OCI-LY1 (cell line): ENCODE measurements around the gene RALGAPB.

Experiments
- H2AFZ ChIP-seq: fragments of 200-600 bp; sonication (generic), shearing (Covaris generic); 2 replicates; pipeline ENCODE4 v1.6.0; 2014; ENCODE audit warnings: antibody characterized with exemption, mild to moderate bottlenecking, low read length
- H3F3A ChIP-seq: fragments of 200-600 bp; sonication (generic), shearing (Covaris generic); 2 replicates; pipeline ENCODE4 v1.6.0; 2014; ENCODE audit warnings: mild to moderate bottlenecking, antibody characterized with exemption, low read length, moderate library complexity; ENCODE audit not compliant: insufficient read depth
- H3K27ac ChIP-seq: fragments of 200-600 bp; sonication (generic); 2 replicates; pipeline ENCODE4 v1.5.1; 2014; ENCODE audit warnings: low read length, mixed run types, mild to moderate bottlenecking, low read depth; ENCODE audit not compliant: poor library complexity, severe bottlenecking
- H3K27me3 ChIP-seq: fragments of 200-600 bp; sonication (generic); 2 replicates; pipeline ENCODE4 v1.6.0; 2014; ENCODE audit warnings: antibody characterized with exemption, mild to moderate bottlenecking, low read length, moderate library complexity; ENCODE audit not compliant: insufficient read depth
- H3K36me3 ChIP-seq: fragments of 200-600 bp; sonication (generic); 2 replicates; pipeline ENCODE4 v1.6.1; 2014; ENCODE audit warnings: mild to moderate bottlenecking, antibody characterized with exemption, low read length, moderate library complexity, mixed read lengths; ENCODE audit not compliant: insufficient read depth
- H3K4me1 ChIP-seq: fragments of 200-600 bp; sonication (generic); 2 replicates; pipeline ENCODE4 v1.5.1; 2014; ENCODE audit warnings: mild to moderate bottlenecking, low read length, moderate library complexity; ENCODE audit not compliant: insufficient read depth, severe bottlenecking
- H3K4me2 ChIP-seq: fragments of 200-600 bp; sonication (generic), shearing (Covaris generic); 2 replicates; pipeline ENCODE4 v1.6.1; 2014; ENCODE audit warnings: low read length
- H3K4me3 ChIP-seq: fragments of 200-600 bp; sonication (generic); 2 replicates; pipeline ENCODE4 v1.5.1; 2014; ENCODE audit warnings: low read length, low read depth, mild to moderate bottlenecking, mixed read lengths; ENCODE audit not compliant: poor library complexity, severe bottlenecking
- H3K79me2 ChIP-seq: fragments of 200-600 bp; shearing (Covaris generic); 2 replicates; pipeline ENCODE4 v1.6.1; 2016; ENCODE audit warnings: mixed run types, low read length, mixed read lengths; ENCODE audit not compliant: insufficient read depth
- H3K9ac ChIP-seq: fragments of 200-600 bp; sonication (generic), shearing (Covaris generic); 2 replicates; pipeline ENCODE4 v1.6.1; 2014; ENCODE audit warnings: mild to moderate bottlenecking, low read length, mixed read lengths
- H3K9me2 ChIP-seq: fragments of 200-600 bp; sonication (generic), shearing (Covaris generic); 2 replicates; pipeline ENCODE4 v1.6.1; 2014; ENCODE audit warnings: low read depth, mild to moderate bottlenecking, low read length, mixed read lengths
- H3K9me3 ChIP-seq: fragments of 200-600 bp; shearing (Covaris generic); 2 replicates; pipeline ENCODE4 v1.6.1; 2014; ENCODE audit warnings: low read length, mixed read lengths
- H4K20me1 ChIP-seq: fragments of 200-600 bp; sonication (generic), shearing (Covaris generic); 2 replicates; pipeline ENCODE4 v1.6.0; 2016; ENCODE audit warnings: mild to moderate bottlenecking, low read length; ENCODE audit not compliant: insufficient read depth
- CTCF ChIP-seq: fragments of 200-600 bp; sonication (generic), shearing (Covaris generic); IDR thresholded peaks from 2 replicates; pipeline ENCODE4 v1.5.1; 2017; ENCODE audit warnings: mild to moderate bottlenecking, antibody characterized with exemption, low read length, moderate library complexity, mixed read lengths
- EZH2 ChIP-seq: fragments of 200-600 bp; sonication (generic), shearing (Covaris generic); IDR thresholded peaks from 2 replicates; pipeline ENCODE4 v1.8.0; 2017; ENCODE audit warnings: borderline replicate concordance, mixed run types, mild to moderate bottlenecking, antibody characterized with exemption, low read length, moderate library complexity, mixed read lengths

RALGAPB gene

DNA sequence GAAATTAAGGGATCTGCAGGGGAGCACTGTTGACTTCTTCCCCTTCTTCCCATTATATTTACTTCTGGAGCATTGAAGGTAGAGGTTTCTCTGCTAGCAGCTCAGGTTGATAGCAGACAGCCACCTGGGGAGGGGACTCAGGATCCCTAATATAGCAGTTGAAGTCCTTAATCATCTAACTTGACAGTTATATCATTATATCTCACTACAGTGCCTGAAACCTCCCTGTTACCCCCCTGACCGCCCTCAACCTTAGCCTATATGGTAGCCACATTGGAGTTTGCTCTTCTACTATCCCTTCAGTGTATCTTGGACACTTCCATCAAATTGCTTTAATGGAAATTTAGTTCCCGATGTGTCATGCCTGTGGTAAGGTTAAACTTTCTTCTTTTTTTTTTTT is 7.0 kb downstream of the RALGAPB start:
- Histone ChIP-seq H3K4me1 (peaks cover 6% of the 10 kb centered on the region), H3K27ac (no peak overlapping the region), H3K79me2 (peaks cover 49% of the 10 kb centered on the region), H3K4me2 (no peak overlapping the region), H4K20me1 (no peaks in the 10 kb centered on the region), H3K36me3 (peaks cover 12% of the 10 kb centered on the region; the same call in 1 of the 2 replicates), H3K9me2 (no peaks in the 10 kb centered on the region), H3F3A (no peaks in the 10 kb centered on the region), H3K9me3 (no peaks in the 10 kb centered on the region), H3K27me3 (no peaks in the 10 kb centered on the region), H3K4me3 (no peak overlapping the region), H3K9ac (no peak overlapping the region), H2AFZ (no peak overlapping the region)
- no peak for TF ChIP-seq CTCF

DNA sequence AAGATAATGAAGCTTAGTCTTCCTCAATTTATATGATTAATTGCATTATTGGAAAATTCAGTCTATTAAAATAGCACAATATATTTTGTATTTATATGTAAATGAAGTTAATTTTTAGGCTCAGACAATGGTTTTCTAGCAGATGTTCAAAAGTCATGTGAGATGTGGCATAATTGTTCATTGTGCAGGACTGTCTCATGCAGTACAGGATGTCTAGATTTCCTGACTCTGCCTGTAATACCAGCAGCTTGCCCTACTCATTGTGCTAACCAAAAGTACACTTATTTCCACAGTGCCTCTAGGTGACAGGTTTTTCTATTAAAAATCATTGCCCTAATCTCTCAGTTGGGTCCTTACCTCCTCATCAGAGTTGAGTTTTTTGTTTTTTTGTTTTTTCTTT is 12.4 kb downstream of the RALGAPB start:
- Histone ChIP-seq H3K79me2 (peaks cover 20% of the 10 kb centered on the region; the same call in 1 of the 2 replicates), H4K20me1 (no peaks in the 10 kb centered on the region), H3K27me3 (no peaks in the 10 kb centered on the region), H3K4me1 (no peaks in the 10 kb centered on the region), H3K9ac (no peak overlapping the region), H3K4me3 (no peak overlapping the region), H3K9me3 (no peaks in the 10 kb centered on the region), H2AFZ (no peak overlapping the region), H3K27ac (no peak overlapping the region), H3K36me3 (peaks cover 31% of the 10 kb centered on the region), H3K9me2 (no peaks in the 10 kb centered on the region), H3F3A (no peaks in the 10 kb centered on the region), H3K4me2 (no peak overlapping the region)
- TF ChIP-seq CTCF, result no peak
- no peak for TF ChIP-seq EZH2

DNA sequence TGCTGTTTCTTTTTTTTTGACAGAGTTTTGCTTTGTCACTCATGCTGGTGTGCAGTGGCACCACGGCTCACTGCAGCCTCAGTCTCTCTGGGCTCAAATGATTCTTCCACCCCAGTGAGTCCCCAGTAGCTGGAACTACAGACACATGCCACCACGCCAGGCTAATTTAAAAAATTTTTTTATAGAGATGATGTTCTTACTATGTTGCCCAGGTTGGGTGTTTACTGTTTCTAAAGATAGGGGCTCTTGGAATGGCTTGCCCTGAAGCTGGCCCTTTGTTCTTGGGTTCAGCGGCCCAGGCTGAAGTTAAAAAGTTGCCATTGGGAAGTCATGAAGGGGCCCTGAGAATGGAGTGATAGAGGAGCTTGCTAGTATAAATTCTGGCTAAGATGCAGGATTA is 16.5 kb downstream of the RALGAPB start:
- Histone ChIP-seq H3K4me2 (no peak overlapping the region), H3K9me2 (no peaks in the 10 kb centered on the region), H2AFZ (no peak overlapping the region), H3K4me3 (no peak overlapping the region), H3K9me3 (no peaks in the 10 kb centered on the region), H3K4me1 (no peaks in the 10 kb centered on the region), H3K79me2 (peaks cover 14% of the 10 kb centered on the region; the same call in 1 of the 2 replicates), H3F3A (no peaks in the 10 kb centered on the region), H3K36me3 (peaks cover 60% of the 10 kb centered on the region), H3K27ac (no peak overlapping the region), H4K20me1 (no peaks in the 10 kb centered on the region), H3K27me3 (no peaks in the 10 kb centered on the region), H3K9ac (no peak overlapping the region)
- TF ChIP-seq EZH2, result no peak
- TF ChIP-seq CTCF, result no peak
